GM19397 (cell line): ENCODE data around the gene CCDC71L.
A peak's percentile ranks its signal among the peaks of the same experiment; 100 is the strongest.
"Not testable (repeated sequence)": the region's sequence is repeated elsewhere in the genome, so short reads cannot be mapped to it uniquely, and the experiment has no call there.

Source experiments
- ATAC-seq: cut with Tn5 transposase; IDR thresholded peaks from one replicate; pipeline ENCODE4 v1.9.1; 2021; ENCODE audit warnings: mild to moderate bottlenecking, moderate library complexity; ENCODE audit not compliant: unreplicated experiment

Gene CCDC71L

GRCh38 chr7:106660862-106661720, at the start of gene CCDC71L:
Gene CCDC71L (minus strand): TSS chr7:106661158. CDS start chr7:106660896, 262 bp downstream.
- ATAC-seq = peak; percentile 69

DNA sequence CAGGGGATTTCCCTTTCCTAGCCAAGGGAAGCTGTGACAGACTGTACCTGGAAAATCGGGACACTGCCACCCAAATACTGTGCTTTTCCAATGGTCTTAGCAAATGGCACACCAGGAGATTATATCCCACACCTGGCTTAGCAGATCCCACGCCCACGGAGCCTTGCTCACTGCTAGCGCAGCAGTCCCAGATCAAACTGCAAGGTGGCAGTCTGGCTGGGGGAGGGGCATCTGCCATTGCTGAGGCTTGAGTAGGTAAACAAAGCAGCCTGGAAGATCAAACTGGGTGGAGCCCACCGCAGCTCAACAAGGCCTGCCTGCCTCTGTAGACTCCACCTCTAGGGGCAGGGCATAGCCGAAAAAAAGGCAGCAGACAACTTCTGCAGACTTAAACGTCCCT, 48.6 kb upstream of the CCDC71L start:
- not testable (repeated sequence) for ATAC-seq

GRCh38 chr7:106704000-106704840, 43.3 kb upstream of the CCDC71L start:
- no peak for ATAC-seq

DNA sequence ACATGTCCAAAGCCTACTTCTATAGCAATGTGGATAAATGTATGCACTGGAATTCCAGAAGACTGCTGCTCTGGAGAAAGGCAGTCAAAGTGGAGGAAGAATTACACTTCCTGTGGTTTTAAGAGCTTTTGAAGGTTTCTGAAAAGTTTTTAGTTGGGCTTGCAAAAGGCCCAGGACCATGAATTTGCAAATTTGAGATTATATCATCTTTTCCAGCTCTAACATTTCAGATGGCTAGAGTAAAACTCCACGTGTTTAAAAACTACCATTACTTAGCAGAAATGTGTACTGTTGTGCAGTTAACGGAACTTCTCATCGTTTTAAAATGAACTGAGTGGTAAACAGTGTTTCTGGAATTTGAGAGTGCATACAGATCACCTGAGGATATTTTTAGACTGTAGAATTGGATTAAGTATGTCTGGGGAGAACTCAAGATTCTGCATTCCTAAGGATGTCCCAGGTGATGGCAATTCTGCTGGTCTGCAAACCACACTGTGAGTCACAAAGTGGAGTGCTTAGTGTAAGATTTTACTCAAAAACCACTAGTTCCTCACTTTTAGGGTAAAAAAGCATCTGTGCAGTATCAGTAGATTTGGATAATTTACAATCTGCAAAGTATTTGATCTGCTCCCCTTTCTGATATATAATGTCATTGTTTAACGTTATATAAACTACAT, 32.9 kb upstream of the CCDC71L start:
- ATAC-seq = no peak

DNA sequence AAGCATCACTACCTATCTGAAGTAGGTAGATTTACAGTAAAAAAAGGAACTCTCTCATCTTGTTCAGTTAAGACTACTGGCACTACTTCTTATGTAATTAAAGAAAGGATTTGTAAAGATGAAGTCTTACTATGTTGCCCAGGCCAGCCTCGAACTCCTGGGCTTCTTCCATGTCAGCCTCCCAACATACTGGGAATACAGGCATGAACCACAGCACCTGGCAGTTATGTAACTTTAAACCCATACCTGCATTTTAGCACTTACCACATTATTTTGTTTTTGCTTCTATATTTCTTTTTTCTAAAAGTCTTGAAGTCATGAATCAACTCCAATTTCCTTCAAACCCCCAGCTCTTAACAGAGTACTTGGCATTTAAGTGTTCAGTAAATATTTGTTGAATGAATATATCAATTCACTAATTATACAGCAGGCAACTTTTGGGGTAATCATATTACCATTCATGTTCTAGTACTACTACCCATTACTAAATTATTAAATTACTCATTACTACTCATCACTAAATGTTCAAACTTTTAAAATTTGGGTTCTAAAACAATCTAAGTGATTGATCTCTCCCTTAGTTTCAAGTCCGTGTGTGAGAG, 31.6 kb upstream of the CCDC71L start:
- ATAC-seq = no peak

DNA sequence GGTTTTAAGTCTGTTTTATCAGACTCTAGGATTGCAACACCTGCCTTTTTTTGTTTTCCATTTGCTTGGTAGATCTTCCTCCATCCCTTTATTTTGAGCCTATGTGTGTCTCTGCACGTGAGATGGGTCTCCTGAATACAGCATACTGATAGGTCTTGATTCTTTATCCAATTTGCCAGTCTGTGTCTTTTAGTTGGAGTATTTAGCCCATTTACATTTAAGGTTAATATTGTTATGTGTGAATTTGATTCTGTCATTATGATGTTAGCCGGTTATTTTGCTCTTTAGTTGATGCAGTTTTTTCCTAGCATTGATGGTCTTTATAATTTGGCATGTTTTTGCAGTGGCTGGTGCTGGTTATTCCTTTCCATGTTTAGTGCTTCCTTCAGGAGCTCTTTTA, 27.2 kb upstream of the CCDC71L start:
- not testable (repeated sequence) for ATAC-seq

- ATAC-seq = no peak
Measured at GRCh38 chr7:106683941-106684340, 23.0 kb upstream of the CCDC71L start.

GRCh38 chr7:106681815-106682495, 21.0 kb upstream of the CCDC71L start:
- ATAC-seq = no peak

GRCh38 chr7:106679153-106679931, 18.4 kb upstream of the CCDC71L start:
- ATAC-seq = no peak

DNA sequence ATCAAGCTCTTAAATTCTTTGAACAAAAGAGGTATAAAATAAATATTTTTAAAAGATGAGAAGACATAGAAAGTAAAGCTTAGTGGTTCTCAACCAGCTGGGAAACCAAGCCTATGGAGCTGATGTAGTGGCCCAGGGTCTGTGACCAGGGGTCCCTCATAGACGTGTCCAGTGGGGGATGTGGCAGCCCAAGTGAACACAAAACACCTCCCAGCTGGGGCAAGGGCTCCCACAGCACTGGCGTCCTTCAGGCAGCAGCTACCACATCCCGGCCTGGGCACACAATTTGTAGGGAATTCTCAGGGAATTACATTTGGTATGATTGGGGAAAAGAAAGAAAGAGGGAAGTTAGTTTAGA, 17.8 kb upstream of the CCDC71L start:
- ATAC-seq = no peak

GRCh38 chr7:106676506-106676905, 15.5 kb upstream of the CCDC71L start:
- ATAC-seq = not testable (repeated sequence)

DNA sequence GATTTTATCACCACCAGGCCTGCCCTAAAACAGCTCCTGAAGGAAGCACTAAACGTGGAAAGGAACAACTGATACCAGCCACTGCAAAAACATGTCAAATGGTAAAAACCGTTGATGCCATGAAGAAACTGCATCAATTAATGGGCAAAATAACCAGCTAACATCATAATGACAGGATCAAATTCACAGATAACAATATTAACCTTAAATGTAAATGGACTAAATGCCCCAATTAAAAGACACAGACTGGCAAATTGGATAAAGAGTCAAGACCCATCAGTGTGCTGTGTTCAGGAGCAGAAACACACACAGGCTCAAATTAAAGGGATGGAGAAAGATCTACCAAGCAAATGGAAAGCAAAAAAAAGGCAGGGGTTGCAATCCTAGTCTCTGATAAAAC, 12.7 kb upstream of the CCDC71L start:
- ATAC-seq = not testable (repeated sequence)

- not testable (repeated sequence) for ATAC-seq
Measured at GRCh38 chr7:106671930-106672329, 11.0 kb upstream of the CCDC71L start.

DNA sequence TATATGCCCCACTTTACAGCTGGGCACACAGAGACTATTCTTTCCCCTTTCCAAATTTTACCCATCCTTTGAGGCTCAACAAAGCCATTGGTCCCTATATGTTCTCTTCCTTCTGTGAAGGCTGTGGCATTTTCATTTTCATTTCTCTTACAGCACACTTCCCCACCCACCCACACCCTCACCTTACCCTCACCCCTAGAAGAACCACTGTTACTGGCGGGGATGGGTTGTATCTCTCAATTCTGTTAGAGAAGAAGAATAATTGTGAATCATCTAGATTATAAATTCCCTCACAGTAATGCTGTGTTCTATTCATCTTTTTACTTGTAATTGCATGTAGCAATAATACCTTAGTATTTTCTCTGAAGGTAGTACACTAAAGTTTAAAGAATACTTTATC, 10.2 kb upstream of the CCDC71L start:
- no peak for ATAC-seq

- ATAC-seq = no peak
Measured at GRCh38 chr7:106668861-106669524, 8.0 kb upstream of the CCDC71L start.

DNA sequence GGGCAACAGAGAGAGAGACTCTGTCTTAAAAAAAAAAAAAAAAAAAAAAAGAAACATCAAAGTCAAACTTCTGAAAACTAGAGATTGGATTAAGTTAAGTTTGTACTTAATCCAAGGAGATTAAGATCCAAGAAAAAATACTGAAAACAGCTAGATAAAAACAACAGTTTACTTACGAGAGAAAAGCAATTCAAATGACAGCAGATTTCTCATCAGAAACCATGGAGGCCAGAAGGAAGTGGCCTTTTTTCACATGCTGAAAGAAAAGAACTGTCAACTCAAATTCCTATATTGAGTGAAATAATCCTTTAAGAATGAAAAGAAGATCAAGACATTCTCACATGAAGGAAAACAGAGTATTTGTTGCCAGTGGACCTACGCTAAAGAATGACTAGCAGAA, 5.4 kb upstream of the CCDC71L start:
- ATAC-seq = no peak

DNA sequence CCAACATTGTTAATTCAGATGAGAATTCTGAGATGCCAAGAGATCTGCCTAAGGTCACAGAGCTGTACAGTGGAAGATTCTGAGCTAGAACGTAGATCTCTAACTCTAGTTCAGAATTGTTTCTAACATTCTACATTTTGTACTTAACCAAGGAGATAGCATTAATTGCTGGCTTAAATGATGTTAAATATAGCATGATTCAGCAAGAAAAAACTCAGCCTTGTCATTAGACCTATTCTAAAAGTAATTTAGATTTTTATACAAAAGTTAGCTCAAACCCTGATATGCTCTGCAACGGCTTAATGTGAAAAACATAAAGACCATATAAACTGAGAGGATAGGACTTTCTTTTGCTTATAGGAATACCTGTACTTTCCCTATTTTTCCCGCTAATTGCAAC, 3.4 kb upstream of the CCDC71L start:
- ATAC-seq = no peak

GRCh38 chr7:106659963-106660861, 746 bp downstream of the CCDC71L start:
- ATAC-seq = peak; percentile 57
